ENCODE results near the gene RAET1G.
"Not testable (repeated sequence)": the region's sequence is repeated elsewhere in the genome, so short reads cannot be mapped to it uniquely, and the experiment has no call there.

The RAET1G gene

GRCh38 chr6:149891864-149892263 is 31.1 kb downstream of the RAET1G start:
- FAIRE-seq = not testable (repeated sequence)

GRCh38 chr6:149891259-149891658 is 31.7 kb downstream of the RAET1G start:
- no peak for FAIRE-seq

DNA sequence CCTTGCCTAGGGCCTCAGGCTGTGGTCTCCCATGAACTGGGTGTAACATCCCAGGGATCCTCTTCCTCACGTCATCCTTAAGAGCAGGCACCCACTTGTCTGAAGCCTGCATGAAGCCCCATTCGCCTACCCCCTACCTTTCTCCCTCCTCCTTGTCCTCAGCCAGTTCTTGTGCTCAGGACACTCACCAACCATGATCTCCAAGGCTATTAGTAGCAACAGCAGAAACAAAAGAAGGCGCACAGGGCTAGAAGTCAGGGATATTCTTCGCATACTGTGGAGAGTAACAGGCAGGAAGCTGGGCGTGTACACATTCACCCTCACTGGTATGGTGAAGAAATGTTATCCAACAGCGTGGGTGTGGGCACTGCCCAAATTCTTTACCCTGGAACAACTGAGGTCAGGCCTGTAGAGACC is 32.3 kb downstream of the RAET1G start:
- no peak for FAIRE-seq

- no peak for FAIRE-seq
Observed at GRCh38 chr6:149889326-149889725, 33.6 kb downstream of the RAET1G start.

DNA sequence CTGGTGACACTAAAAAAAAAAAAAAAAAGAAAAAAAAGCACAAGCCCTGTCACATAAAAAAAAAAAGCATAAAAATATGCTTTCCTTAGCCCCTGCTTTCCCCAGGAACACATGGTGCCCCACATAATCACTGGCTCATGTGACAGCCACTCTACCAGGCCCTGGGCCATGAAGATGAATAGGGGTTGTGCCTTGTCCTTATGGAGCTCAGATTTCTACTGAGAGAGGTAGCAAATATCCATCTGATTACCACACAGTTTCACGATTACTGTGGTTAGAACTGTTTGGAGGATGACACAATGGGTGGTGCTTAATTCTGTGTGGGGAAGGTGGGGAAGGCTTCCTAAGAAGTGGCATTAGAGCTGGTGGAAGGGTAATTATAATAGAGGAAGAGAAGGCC is 34.3 kb downstream of the RAET1G start:
- no peak for FAIRE-seq

DNA sequence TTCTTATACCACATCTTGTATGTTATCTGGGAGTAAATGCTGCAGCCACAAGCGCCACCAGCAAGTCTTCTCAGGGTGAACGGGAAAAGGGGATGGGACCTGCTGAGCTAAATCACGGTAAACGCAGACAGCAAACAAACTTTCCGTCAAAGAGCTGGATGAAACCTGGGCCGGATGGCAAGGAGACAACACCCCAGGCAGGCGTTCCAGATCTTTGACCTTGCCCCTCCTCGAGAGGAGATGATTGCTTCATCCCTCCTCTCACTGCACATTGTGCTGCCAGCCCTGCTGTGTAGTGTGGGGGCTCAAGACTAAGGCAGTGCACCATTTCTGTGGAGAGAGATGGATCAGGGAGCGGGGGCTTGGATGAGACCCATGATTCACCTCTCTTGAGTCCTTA is 34.8 kb downstream of the RAET1G start:
- no peak for FAIRE-seq

DNA sequence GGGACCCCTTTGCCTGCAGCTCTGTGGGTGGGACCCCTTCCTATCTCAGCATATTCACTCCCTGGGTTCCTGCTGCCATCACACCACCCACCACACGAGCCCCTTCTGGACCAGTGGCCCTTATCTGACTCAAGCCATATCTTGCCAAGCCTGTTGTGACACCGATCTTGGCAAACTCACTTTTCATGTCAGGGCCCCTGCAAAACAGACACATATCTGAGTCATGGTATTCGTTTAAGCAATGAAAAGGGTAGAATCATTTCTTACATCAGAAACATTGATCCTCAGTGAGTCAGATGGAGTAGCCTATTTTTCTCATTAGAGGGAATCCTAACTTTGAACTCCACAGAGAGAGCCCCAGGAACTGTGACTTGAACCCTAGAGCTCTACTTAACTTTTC is 35.6 kb downstream of the RAET1G start:
- FAIRE-seq = no peak

DNA sequence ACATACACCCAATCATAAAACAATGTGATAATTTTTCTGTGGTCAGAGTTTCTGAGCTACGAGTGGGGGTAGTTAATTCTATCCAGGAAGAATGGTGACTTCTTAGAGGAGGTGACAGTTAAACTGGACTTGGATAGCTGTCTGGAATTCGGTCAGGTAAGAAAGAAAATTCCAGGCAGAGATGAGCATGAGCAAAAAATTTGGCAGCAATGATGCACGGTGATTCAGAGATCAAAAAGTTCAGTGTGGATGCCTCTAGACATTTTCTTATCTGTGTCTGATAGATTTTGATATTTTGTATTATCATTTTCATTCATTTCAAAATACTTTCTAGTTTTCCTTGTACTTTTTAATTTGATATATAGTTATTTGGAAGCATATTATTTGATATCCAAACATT is 37.0 kb downstream of the RAET1G start:
- FAIRE-seq = no peak

DNA sequence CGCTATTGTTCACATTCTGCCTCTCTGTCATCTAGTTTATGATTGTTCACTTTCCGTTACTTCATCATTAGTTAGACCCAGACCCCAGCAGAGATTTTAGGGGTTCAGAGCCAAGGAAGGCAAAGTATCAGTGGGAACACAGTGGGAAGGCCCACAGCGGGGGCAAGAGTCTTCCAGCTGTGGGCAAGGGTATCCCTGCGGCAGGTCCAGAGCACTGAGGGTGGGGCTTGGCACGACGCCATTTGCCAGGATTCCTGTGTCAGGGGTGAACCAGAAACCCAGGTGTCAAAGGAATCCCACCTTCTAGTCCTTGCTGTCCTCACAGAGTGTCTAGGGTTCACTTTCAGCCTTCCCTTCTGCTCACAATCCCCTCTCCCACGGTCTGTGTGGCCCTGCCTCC is 38.3 kb downstream of the RAET1G start:
- FAIRE-seq = no peak

DNA sequence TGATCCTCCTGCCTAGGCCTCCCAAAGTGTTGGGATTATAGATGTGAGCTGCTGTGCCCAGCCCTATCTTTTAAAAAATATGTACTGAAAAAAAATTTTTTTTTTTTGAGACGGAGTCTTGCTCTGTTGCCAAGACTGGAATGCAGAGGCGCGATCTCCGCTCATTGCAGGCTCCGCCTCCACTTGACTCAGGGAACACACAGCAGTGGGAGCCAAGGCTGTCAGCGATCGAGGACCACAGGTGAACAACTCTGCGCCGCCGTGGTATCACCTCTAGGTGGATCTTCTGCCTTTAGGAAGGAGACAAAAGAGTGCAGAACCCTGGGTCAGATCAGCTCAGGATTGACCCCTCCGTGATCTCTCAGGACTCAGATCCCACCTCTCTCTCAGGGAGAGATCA is 38.7 kb downstream of the RAET1G start:
- FAIRE-seq = no peak

DNA sequence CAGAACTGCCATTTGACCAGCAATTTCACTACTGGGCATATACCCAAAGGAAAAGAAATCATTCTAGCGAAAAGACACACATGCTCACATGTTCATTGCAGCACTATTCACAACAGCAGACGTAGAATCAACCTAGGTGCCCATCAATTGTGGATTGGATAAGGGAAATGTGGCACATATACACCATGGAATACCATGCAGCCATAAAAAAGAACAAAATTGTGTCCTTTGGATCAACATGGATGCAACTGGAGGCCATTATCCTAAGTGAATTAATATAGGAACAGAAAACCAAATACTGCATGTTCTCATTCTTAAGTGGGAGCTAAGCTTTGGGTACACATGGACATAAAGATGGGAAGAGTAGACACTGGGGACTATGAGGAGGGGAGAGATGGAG is 41.1 kb downstream of the RAET1G start:
- no peak for FAIRE-seq

- FAIRE-seq = no peak
Observed at GRCh38 chr6:149881066-149881766, 41.7 kb downstream of the RAET1G start.

GRCh38 chr6:149877659-149878058 is 45.3 kb downstream of the RAET1G start:
- no peak for FAIRE-seq

DNA sequence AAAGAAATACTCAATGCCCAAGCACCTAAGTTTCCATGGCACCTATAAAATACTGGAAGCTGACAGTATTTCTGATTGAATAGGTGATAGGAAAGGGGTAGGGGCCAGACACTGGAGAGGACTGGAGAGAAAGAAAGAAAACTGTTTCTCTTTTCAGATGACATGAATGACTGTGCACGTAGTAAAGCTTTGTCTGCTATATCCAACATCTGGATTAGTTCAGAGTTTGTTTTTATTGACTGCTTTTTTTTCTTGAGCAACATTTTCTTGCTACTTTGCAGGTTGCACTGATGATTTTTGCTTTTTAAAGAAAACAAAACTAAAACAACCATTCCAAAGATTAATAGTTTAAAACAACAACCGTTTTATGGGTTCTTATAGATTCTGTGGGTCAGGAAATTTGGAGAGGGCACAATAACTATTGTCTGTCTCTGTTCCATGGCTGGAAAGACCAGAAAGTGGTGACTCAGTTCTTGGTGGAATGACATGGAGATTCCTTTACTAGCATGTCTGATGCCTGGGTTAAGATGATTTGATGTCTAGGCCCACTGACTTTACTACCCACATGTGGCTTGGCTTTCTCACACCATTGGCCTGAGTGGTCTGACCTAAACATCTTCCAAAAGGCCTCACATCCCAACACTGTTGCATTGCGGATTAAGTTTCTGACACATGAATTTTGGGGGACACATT is 46.5 kb downstream of the RAET1G start:
- FAIRE-seq = no peak

DNA sequence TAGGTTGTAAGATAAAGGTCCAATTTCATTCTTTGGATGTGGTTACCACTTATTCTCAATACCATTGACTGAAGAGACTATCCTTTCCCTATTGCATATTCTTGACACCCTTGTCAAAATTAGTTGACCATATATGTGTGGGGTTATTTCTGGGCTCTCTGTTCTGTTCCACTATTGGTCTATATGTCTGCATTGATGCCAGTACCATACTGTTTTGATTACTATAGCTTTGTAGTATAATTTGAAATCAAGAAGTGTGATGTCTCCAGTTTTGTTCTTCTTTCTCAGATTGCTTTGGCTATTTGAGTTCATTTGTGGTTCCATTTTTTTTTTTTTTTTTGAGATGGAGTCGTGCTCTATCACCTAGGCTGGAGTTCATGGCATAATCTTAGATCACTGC is 50.7 kb downstream of the RAET1G start:
- no peak for FAIRE-seq

- no peak for FAIRE-seq
Observed at GRCh38 chr6:149871182-149871581, 51.7 kb downstream of the RAET1G start.

GRCh38 chr6:149869275-149869892 is 53.5 kb downstream of the RAET1G start:
- FAIRE-seq = no peak

DNA sequence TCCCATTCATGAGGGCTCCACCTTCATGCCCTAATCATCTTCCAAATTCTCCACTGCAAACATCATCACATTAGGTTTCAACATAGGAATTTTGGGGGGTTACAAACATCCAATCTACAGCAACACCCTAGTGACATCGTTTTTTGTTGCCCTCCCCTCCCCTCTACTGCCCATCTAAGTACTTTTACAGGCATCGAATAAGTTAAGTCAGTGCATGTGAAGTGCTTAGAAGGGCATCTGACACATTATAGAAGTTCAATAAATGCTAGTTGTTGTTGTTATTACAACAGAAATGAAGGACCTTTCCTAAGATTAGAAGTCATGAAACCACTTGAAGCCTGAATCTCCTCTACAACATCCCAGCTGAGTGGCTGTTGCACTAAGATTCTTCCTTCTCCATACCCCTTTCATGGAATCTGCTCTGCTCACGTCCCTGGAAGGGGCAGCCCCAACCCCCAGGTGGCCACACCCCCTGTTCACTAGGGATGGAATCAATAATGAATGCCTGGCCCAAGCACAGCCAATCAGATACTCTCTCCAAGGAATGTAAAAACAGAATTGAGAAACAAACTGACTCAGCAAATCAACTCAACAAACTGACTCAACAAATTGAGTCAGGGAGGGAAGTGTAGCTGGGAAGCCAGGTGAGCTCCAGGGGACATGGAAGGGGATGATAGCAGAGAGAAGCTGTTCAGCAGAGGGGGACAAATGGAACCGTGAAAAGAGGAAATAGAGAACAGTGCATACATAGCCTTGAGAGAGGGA is 54.9 kb downstream of the RAET1G start:
- FAIRE-seq = no peak
